H9 (cell line): ENCODE measurements around the gene OGA. TPM values are rescaled to one million over a fixed set of nuclear protein-coding genes. Genes with fewer than 3 reads are reported as not detected.
A peak's percentile ranks its signal among the peaks of the same experiment; 100 is the strongest.

Source experiments
- DNase-seq: peaks from one replicate; pipeline ENCODE4 v3.0.0-alpha.2; 2017
- H2AFZ ChIP-seq: one replicate; pipeline ENCODE4 v1.6.1; 2013; ENCODE audit warnings: mild to moderate bottlenecking, low read length, control low read depth, moderate library complexity
- H2AK5ac ChIP-seq: 2 replicates; pipeline ENCODE4 v1.6.1; 2013; ENCODE audit warnings: low read length, control low read depth, mixed read lengths; ENCODE audit not compliant: insufficient read length
- H2BK120ac ChIP-seq: one replicate; pipeline ENCODE4 v1.6.1; 2013; ENCODE audit warnings: low read depth, mild to moderate bottlenecking, low read length, control low read depth, inconsistent platforms; ENCODE audit not compliant: poor library complexity, severe bottlenecking
- H2BK12ac ChIP-seq: 2 replicates; pipeline ENCODE4 v1.6.1; 2013; ENCODE audit warnings: low read length, control low read depth, mixed read lengths, low read depth; ENCODE audit not compliant: insufficient read length
- H2BK15ac ChIP-seq: 2 replicates; pipeline ENCODE4 v1.6.1; 2013; ENCODE audit warnings: low read depth, low read length, control low read depth
- H2BK20ac ChIP-seq: one replicate; pipeline ENCODE4 v1.6.1; 2013; ENCODE audit warnings: low read depth, mild to moderate bottlenecking, low read length, control low read depth, inconsistent platforms; ENCODE audit not compliant: poor library complexity, severe bottlenecking
- H2BK5ac ChIP-seq: 2 replicates; pipeline ENCODE4 v1.6.1; 2013; ENCODE audit warnings: low read length, control low read depth, mixed read lengths; ENCODE audit not compliant: insufficient read length
- H3K14ac ChIP-seq: 2 replicates; pipeline ENCODE4 v1.6.1; 2013; ENCODE audit warnings: low read length, control low read depth; ENCODE audit not compliant: insufficient read depth
- H3K18ac ChIP-seq: 2 replicates; pipeline ENCODE4 v1.6.1; 2013; ENCODE audit warnings: low read depth, mild to moderate bottlenecking, mixed read lengths, low read length, control low read depth; ENCODE audit not compliant: insufficient read length
- H3K23ac ChIP-seq: 2 replicates; pipeline ENCODE4 v1.6.1; 2013; ENCODE audit warnings: low read length, control low read depth, mixed read lengths, low read depth; ENCODE audit not compliant: insufficient read length
- H3K23me2 ChIP-seq: 2 replicates; pipeline ENCODE4 v1.6.1; 2013; ENCODE audit warnings: low read depth, mild to moderate bottlenecking, mixed read lengths, low read length, control low read depth; ENCODE audit not compliant: insufficient read length, poor library complexity, severe bottlenecking
- H3K27ac ChIP-seq: 2 replicates; pipeline ENCODE4 v1.5.1; 2013; ENCODE audit warnings: low read length, control low read depth, mixed read lengths, low read depth; ENCODE audit not compliant: insufficient read length
- H3K27me3 ChIP-seq: 2 replicates; pipeline ENCODE4 v1.6.1; 2013; ENCODE audit warnings: low read length, control low read depth, inconsistent platforms; ENCODE audit not compliant: insufficient read depth
- H3K4ac ChIP-seq: 2 replicates; pipeline ENCODE4 v1.6.1; 2013; ENCODE audit warnings: low read depth, mild to moderate bottlenecking, control low read depth, inconsistent platforms, low read length, moderate library complexity
- H3K4me1 ChIP-seq: 2 replicates; pipeline ENCODE4 v1.6.1; 2013; ENCODE audit warnings: low read length, control low read depth, inconsistent platforms; ENCODE audit not compliant: insufficient read depth
- H3K4me2 ChIP-seq: 2 replicates; pipeline ENCODE4 v1.6.1; 2013; ENCODE audit warnings: low read length, control low read depth, mixed read lengths; ENCODE audit not compliant: insufficient read length, insufficient read depth
- H3K56ac ChIP-seq: 2 replicates; pipeline ENCODE4 v1.6.1; 2013; ENCODE audit warnings: low read depth, mild to moderate bottlenecking, mixed read lengths, low read length, control low read depth; ENCODE audit not compliant: insufficient read length
- H3K79me1 ChIP-seq: 2 replicates; pipeline ENCODE4 v1.6.1; 2013; ENCODE audit warnings: low read depth, mild to moderate bottlenecking, moderate library complexity, low read length, control low read depth, inconsistent platforms; ENCODE audit not compliant: insufficient read depth, poor library complexity, severe bottlenecking
- H3K79me2 ChIP-seq: 2 replicates; pipeline ENCODE4 v1.6.1; 2013; ENCODE audit warnings: low read length, control low read depth, inconsistent platforms; ENCODE audit not compliant: insufficient read depth
- H3K9ac ChIP-seq: 2 replicates; pipeline ENCODE4 v1.6.1; 2013; ENCODE audit warnings: low read length, control low read depth, mixed read lengths; ENCODE audit not compliant: insufficient read length; ENCODE audit errors: extremely low read depth
- H3K9me3 ChIP-seq: one replicate; pipeline ENCODE4 v1.6.1; 2013; ENCODE audit warnings: low read depth, low read length, inconsistent platforms; ENCODE audit not compliant: control insufficient read depth
- H3T11ph ChIP-seq: one replicate; pipeline ENCODE4 v1.6.1; 2013; ENCODE audit warnings: mild to moderate bottlenecking, low read length, control low read depth, inconsistent platforms
- H4K20me1 ChIP-seq: one replicate; pipeline ENCODE4 v1.6.1; 2013; ENCODE audit not compliant: control insufficient read depth, insufficient read length, insufficient read depth
- H4K5ac ChIP-seq: 2 replicates; pipeline ENCODE4 v1.6.1; 2013; ENCODE audit warnings: low read depth, mild to moderate bottlenecking, mixed read lengths, low read length, control low read depth; ENCODE audit not compliant: insufficient read length
- H4K8ac ChIP-seq: replicated peaks from 2 replicates; pipeline ENCODE4 v1.6.1; 2013; ENCODE audit warnings: low read length, control low read depth, mixed read lengths, low read depth; ENCODE audit not compliant: insufficient read length
- H4K91ac ChIP-seq: 2 replicates; pipeline ENCODE4 v1.6.1; 2013; ENCODE audit warnings: low read depth, mild to moderate bottlenecking, moderate library complexity, mixed read lengths, low read length, control low read depth; ENCODE audit not compliant: insufficient read length
- H3K27ac Mint-ChIP-seq, 3 experiments: 2 replicates in 2 of 3; 3 replicates in 1 of 3; pipeline ENCODE4 v1.8.0; 2020 to 2021; ENCODE audit warnings: mixed read lengths in 3 of 3, mild to moderate bottlenecking in 1 of 3, moderate library complexity in 1 of 3
- H3K27me3 Mint-ChIP-seq: 2 replicates; pipeline ENCODE4 v1.8.0; 2021; ENCODE audit warnings: low read depth, mild to moderate bottlenecking, moderate library complexity, mixed read lengths
- H3K36me3 Mint-ChIP-seq, 3 experiments: 2 replicates in 2 of 3; 3 replicates in 1 of 3; pipeline ENCODE4 v1.8.0; 2020 to 2021; ENCODE audit warnings: low read depth in 3 of 3, mixed read lengths in 3 of 3; ENCODE audit not compliant: insufficient read depth in 1 of 3
- H3K4me1 Mint-ChIP-seq, 2 experiments: 2 replicates each; pipeline ENCODE4 v1.8.0; 2020; ENCODE audit warnings: mixed read lengths in 2 of 2
- H3K4me3 Mint-ChIP-seq, 2 experiments: 2 replicates in 1 of 2; 3 replicates in 1 of 2; pipeline ENCODE4 v1.8.0; 2020 to 2021; ENCODE audit warnings: mild to moderate bottlenecking in 2 of 2, mixed read lengths in 2 of 2, moderate library complexity in 1 of 2
- H3K9me3 Mint-ChIP-seq, 2 experiments: 2 replicates in 1 of 2; 3 replicates in 1 of 2; pipeline ENCODE4 v1.8.0; 2020; ENCODE audit warnings: mild to moderate bottlenecking in 2 of 2, mixed read lengths in 2 of 2, moderate library complexity in 1 of 2
- WGBS: extraction: QIAGEN DNeasy Blood & Tissue Kit; methylation state at CpG from one replicate; pipeline ENCODE4 v1.1.7; 2013; ENCODE audit warnings: missing lambda C conversion rate, low lambda C conversion rate, mixed read lengths; ENCODE audit not compliant: insufficient read length; ENCODE audit errors: extremely low coverage; 5-methylcytosine and 5-hydroxymethylcytosine counted together
- total RNA-seq: library from RNA; stranded (reverse); gene quantifications from 2 replicates; pipeline ENCODE4 v1.2.1, GENCODE V29; 2021
- TF ChIP-seq, protein P1 (sequence below): fragments of 200-600 bp; sonication (generic); conservative IDR thresholded peaks from 3 replicates; pipeline ENCODE4 v1.8.0; 2021; ENCODE audit warnings: antibody characterized with exemption, mild to moderate bottlenecking

The OGA gene
- total RNA-seq, 1 experiment from 2014 or later, result 125 TPM

DNA sequence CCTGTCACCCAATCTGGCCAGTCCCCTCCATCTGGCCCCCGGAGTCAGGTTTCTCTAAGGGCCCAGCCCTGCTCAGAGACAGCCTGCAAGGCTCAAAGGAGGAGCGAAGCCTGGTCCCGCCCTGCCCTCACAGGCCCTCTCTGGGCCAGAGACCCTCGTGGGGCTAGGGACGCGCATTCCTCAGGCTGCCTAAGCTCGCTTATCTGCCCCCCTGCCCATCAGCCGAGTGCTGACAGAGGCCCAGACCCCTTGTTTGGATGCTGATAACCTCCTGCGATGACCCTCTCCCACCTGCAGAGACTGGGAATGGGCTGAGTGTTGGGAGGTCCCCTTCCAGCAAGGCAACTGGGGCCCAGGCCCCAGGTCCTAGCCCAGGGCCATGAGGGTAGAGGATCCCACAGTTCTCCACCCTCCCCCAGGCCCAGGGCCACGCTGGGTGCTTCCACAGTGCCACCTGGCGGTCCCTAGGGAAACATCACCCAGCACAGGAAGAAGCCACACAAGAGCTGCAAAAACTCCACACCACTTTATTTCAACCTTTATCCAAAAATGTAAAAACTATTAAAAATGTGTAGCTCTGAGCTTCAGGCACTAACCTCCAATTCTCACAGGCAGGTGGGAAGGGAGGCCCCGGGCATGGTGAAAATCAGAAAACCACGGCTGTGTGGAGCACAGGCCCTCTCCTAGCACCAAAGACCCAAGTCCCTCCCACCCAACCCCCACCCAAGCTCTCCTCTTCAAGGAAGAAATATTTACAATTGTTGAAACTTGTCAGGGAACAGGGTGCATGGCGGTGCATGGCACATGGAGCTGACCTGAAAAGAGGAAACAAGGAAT, 37.2 kb downstream of the OGA start:
- H3K27ac Mint-ChIP-seq, result peak overlapping the region in 1 of 3 experiments; percentile 79; a peak in 1 of 7 replicates
- peak; percentile 80 for DNase-seq
- no peaks in the 10 kb centered on the region for H3K9me3 ChIP-seq

More for the DNA sequence above, 37.2 kb downstream of the OGA start:
- Mint-ChIP-seq H3K27me3 (peaks cover 31% of the 10 kb centered on the region), H3K4me3 (peak overlapping the region; percentile 100; a peak in 3 of 5 replicates), H3K4me1 (peaks cover 41 to 62% of the 10 kb centered on the region in 2 experiments), H3K36me3 (peaks cover 8 to 25% (median 10%) of the 10 kb centered on the region in 3 experiments), H3K9me3 (no peaks in the 10 kb centered on the region; a peak in 1 of 5 replicates)
- no peak overlapping the region for H3K56ac ChIP-seq
- H3K79me1 ChIP-seq, result no peaks in the 10 kb centered on the region
- no peak overlapping the region for H4K8ac ChIP-seq
- H2BK15ac ChIP-seq, result no peak overlapping the region
- peaks cover 21% of the 10 kb centered on the region; the same call in 1 of the 2 replicates for H3K27me3 ChIP-seq
- H3K4ac ChIP-seq, result no peak overlapping the region
- no peak overlapping the region for H3T11ph ChIP-seq
- no peak overlapping the region for H2AK5ac ChIP-seq
- peaks cover 5% of the 10 kb centered on the region; the same call in 1 of the 2 replicates for H3K4me1 ChIP-seq
- H3K14ac ChIP-seq, result no peak overlapping the region
- H2BK5ac ChIP-seq, result no peak overlapping the region
- H3K18ac ChIP-seq, result no peak overlapping the region
- no peak overlapping the region for H3K9ac ChIP-seq
- H2BK120ac ChIP-seq, result no peak overlapping the region
- no peak overlapping the region for H2AFZ ChIP-seq
- no peak overlapping the region for H3K27ac ChIP-seq
- TF ChIP-seq, protein P1, sequence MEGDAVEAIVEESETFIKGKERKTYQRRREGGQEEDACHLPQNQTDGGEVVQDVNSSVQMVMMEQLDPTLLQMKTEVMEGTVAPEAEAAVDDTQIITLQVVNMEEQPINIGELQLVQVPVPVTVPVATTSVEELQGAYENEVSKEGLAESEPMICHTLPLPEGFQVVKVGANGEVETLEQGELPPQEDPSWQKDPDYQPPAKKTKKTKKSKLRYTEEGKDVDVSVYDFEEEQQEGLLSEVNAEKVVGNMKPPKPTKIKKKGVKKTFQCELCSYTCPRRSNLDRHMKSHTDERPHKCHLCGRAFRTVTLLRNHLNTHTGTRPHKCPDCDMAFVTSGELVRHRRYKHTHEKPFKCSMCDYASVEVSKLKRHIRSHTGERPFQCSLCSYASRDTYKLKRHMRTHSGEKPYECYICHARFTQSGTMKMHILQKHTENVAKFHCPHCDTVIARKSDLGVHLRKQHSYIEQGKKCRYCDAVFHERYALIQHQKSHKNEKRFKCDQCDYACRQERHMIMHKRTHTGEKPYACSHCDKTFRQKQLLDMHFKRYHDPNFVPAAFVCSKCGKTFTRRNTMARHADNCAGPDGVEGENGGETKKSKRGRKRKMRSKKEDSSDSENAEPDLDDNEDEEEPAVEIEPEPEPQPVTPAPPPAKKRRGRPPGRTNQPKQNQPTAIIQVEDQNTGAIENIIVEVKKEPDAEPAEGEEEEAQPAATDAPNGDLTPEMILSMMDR, result peak; percentile 97
- no peak overlapping the region for H4K91ac ChIP-seq
- peak overlapping the region; percentile 98 for H3K4me2 ChIP-seq
- H2BK12ac ChIP-seq, result no peak overlapping the region
- no peak overlapping the region for H3K23ac ChIP-seq
- peaks cover 2% of the 10 kb centered on the region; the same call in 1 of the 2 replicates for H3K79me2 ChIP-seq
- no CpG with 5 or more reads among the region's 14 CpGs for WGBS
- peaks cover 2% of the 10 kb centered on the region for H4K20me1 ChIP-seq
- peaks cover 31% of the 10 kb centered on the region for H3K23me2 ChIP-seq
- no peak overlapping the region for H4K5ac ChIP-seq
- no peak overlapping the region for H2BK20ac ChIP-seq
